Muscle layer of duodenum (tissue), 2 donors: ENCODE results near the gene KIAA1958.

Experiments used
- H3K27ac ChIP-seq: one replicate; pipeline ENCODE4 v1.7.0; 2013; ENCODE audit warnings: mild to moderate bottlenecking, low read length
- H3K27me3 ChIP-seq: one replicate; pipeline ENCODE4 v1.7.0; 2013; ENCODE audit warnings: low read depth, mild to moderate bottlenecking, control low read depth, low read length
- H3K36me3 ChIP-seq, 2 donors: one replicate each; pipeline ENCODE4 v1.7.0; 2013; ENCODE audit warnings: low read length in 2 of 2, control low read depth in 1 of 2, mild to moderate bottlenecking in 1 of 2; ENCODE audit not compliant: insufficient read depth in 2 of 2, control insufficient read depth in 1 of 2
- H3K4me1 ChIP-seq, 2 donors: one replicate each; pipeline ENCODE4 v1.7.0; 2013; ENCODE audit warnings: low read length in 2 of 2, mild to moderate bottlenecking in 2 of 2, control low read depth in 1 of 2, moderate library complexity in 1 of 2; ENCODE audit not compliant: insufficient read depth in 2 of 2, control insufficient read depth in 1 of 2
- H3K4me3 ChIP-seq, 2 donors: one replicate each; pipeline ENCODE4 v1.7.0; 2013; ENCODE audit warnings: low read length in 2 of 2, low read depth in 1 of 2, mild to moderate bottlenecking in 1 of 2
- H3K9me3 ChIP-seq, 2 donors: one replicate each; pipeline ENCODE4 v1.7.0; 2013; ENCODE audit warnings: low read length in 2 of 2, control low read depth in 1 of 2, mild to moderate bottlenecking in 1 of 2; ENCODE audit not compliant: control insufficient read depth in 1 of 2
- donor health status: healthy.

The KIAA1958 gene

DNA sequence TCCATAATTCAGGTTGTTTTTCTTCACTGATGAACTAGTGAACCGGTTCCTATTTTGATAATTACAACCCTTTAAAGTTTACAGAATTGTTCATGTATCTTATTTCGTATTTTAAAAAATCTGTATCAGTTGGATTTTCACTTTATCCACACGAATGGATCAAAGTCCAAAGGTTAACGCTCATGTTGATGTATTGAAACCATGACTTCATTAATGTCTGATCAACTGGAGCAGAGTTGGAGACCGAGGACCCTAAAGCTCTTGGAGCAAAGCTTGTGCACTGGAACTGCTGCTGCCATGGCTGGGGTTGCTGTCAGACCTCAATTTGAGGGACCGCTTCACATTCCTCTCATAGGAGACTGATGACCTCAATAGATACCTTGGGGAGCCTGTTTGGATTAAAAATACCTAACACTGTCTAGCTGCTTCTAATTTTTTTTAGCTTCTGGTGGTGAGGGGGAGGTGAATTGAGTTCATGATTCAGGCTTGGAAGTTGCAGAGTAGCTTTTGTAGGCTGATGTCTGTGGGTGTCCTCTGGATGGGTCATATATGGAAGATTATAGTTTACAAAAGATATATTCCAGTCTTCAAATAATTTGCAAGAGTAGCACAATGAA lies 45.1 kb downstream of the KIAA1958 start:
- no peaks in the 10 kb centered on the region for H3K9me3 ChIP-seq
- H3K36me3 ChIP-seq: no peaks in the 10 kb centered on the region
- no peaks in the 10 kb centered on the region for H3K27me3 ChIP-seq
- H3K27ac ChIP-seq: no peak overlapping the region
- no peak overlapping the region for H3K4me3 ChIP-seq
- no peaks in the 10 kb centered on the region for H3K4me1 ChIP-seq

DNA sequence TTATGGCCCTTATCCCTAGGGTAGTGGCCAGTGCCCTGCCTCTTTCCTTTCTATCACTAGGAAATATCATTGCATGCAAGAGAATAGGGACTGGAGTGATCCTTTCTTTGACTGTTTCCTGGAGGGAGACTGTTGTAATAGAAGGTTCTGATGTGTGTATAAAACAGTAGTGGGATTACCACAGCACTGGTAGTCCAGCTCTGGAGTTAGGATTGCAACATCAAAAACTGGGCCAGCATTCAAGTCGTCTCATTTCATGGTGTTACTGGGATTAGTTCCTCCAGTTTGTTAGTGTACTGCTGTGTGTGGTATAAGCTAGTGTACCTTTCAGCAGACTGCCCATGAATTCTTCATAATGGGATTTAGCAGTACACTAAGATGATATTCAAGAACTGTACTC lies 45.8 kb downstream of the KIAA1958 start:
- no peak overlapping the region for H3K4me3 ChIP-seq

DNA sequence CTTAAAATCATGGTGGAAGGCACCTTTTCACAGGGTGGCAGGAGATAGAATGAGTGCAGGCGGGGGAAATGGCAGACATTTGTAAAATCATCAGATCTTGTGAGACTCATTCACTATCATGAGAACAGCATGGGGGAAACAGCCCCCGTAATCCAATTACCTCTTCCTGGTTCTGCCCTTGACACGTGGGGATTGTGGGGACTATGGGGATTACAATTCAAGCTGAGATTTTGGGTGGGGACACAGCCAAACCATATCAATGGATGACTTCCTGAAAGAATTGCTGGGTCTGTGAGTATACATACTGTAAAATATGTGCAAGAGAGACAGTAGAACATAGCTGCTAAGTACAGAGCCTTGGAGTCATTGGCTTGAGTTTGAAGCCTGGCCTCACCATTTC lies 47.0 kb downstream of the KIAA1958 start:
- H3K4me1 ChIP-seq: no peaks in the 10 kb centered on the region
- H3K4me3 ChIP-seq: no peak overlapping the region
- H3K36me3 ChIP-seq: no peaks in the 10 kb centered on the region
- no peaks in the 10 kb centered on the region for H3K9me3 ChIP-seq
- H3K27me3 ChIP-seq: no peaks in the 10 kb centered on the region
- H3K27ac ChIP-seq: no peak overlapping the region

More for the DNA sequence above, 45.8 kb downstream of the KIAA1958 start:
- Histone ChIP-seq H3K9me3 (no peaks in the 10 kb centered on the region), H3K27me3 (no peaks in the 10 kb centered on the region), H3K36me3 (no peaks in the 10 kb centered on the region), H3K27ac (no peak overlapping the region), H3K4me1 (no peaks in the 10 kb centered on the region)

DNA sequence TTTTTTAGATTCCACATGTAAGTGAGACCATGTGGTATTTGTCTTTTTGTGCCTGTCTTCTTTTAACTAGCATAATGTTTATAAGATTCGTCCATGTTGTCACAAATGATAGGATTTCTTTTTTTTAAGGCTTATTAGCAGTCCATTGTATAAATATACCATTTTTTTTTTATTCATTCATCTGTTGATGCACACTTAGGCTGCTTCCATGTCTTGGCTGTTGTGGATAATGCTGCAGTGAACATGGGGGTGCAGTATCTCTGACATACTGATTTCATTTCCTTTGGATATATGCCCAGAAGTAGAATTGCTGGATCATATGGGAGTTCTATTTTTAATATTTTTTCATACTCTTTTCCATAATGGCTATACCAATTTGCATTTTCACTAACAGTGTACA lies 48.7 kb downstream of the KIAA1958 start:
- no peaks in the 10 kb centered on the region for H3K27me3 ChIP-seq
- no peaks in the 10 kb centered on the region for H3K36me3 ChIP-seq
- no peaks in the 10 kb centered on the region for H3K9me3 ChIP-seq
- no peaks in the 10 kb centered on the region for H3K4me1 ChIP-seq
- H3K27ac ChIP-seq: no peak overlapping the region
- H3K4me3 ChIP-seq: no peak overlapping the region

DNA sequence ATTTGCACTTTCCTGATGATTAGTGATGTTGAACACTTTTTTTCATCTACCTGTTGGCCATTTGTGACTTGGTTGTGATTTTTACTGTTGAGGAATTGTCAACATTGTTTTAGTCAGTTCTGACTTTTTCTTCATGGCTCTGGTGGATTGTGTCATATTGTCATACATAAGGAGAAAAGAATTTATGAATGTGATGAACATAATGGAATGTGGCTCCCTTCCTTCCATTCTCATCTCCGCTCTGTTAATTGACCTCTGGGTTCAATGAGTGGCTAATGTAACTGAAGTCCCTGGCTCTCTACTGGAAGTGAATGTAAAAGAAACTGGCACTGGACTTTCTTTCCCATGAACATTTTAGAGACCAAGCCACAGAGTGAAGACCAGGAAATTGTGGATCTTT lies 49.2 kb downstream of the KIAA1958 start:
- no peaks in the 10 kb centered on the region for H3K9me3 ChIP-seq
- H3K27me3 ChIP-seq: no peaks in the 10 kb centered on the region
- H3K4me3 ChIP-seq: no peak overlapping the region
- H3K36me3 ChIP-seq: no peaks in the 10 kb centered on the region
- no peak overlapping the region for H3K27ac ChIP-seq
- no peaks in the 10 kb centered on the region for H3K4me1 ChIP-seq

DNA sequence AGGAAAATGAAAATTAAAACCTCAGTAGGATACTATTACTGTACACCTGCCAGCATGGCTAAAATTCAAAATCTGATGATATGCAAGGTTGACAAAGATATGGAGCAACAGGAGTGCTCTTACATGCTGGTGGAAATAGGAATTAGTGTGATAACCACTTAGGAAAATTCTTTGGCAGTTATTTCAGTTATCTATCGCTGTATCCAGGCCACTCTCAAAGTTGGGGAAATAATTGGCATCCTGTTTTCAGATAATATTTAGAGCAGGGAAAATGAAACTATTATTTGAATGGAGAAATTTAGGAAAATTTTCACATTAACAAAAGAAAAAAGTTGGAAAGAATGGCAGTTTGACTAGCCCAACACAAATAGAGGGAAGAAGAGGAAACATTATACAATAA lies 50.9 kb downstream of the KIAA1958 start:
- Histone ChIP-seq H3K4me3 (no peak overlapping the region), H3K27me3 (no peaks in the 10 kb centered on the region), H3K4me1 (peaks cover 0 to 2% of the 10 kb centered on the region in 2 donors), H3K9me3 (no peaks in the 10 kb centered on the region), H3K27ac (no peak overlapping the region), H3K36me3 (no peaks in the 10 kb centered on the region)

DNA sequence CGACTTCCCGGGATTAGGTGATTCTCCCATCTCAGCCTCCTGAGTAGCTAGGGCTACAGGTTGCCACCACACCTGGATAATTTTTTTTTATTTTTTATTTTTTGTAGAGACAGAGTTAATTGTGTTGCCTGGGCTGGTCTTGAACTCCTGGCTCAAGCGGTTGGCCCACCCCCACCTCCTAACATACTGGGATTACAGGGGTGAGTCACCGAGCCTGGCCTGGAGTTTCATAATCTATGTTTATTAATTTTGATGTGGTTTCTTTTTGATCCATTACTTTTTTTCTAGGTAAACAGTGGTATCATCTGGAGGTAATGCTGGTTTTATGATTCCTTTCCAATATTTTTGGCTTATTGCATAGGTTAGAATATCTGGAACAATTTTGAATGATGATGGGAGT lies 54.2 kb downstream of the KIAA1958 start:
- H3K4me3 ChIP-seq: no peak overlapping the region
- H3K36me3 ChIP-seq: no peaks in the 10 kb centered on the region
- H3K9me3 ChIP-seq: no peaks in the 10 kb centered on the region
- H3K4me1 ChIP-seq: peaks cover 0 to 4% of the 10 kb centered on the region in 2 donors
- no peak overlapping the region for H3K27ac ChIP-seq
- H3K27me3 ChIP-seq: no peaks in the 10 kb centered on the region

DNA sequence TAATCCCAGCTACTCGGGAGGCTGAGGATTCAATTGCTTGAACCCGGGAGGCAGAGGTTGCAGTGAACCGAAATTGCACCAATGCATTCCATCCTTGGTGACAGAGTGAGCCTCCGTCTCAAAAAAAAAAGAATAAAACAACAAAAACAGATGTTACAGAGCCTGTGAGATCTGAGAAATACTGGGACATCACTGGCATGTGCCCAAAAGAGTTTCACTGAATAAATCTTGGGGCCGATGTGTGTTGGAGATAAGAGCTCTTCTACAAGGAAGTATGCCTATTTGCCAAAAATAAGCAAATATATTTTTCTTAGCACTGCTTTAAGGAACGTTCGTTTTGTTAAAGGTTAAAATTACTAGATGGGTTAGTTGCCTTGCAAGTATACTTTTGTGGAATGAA lies 55.1 kb downstream of the KIAA1958 start:
- no peak overlapping the region for H3K4me3 ChIP-seq
- H3K9me3 ChIP-seq: no peaks in the 10 kb centered on the region
- no peaks in the 10 kb centered on the region for H3K27me3 ChIP-seq
- peaks cover 0 to 4% of the 10 kb centered on the region in 2 donors for H3K4me1 ChIP-seq
- H3K36me3 ChIP-seq: no peaks in the 10 kb centered on the region
- H3K27ac ChIP-seq: no peak overlapping the region

DNA sequence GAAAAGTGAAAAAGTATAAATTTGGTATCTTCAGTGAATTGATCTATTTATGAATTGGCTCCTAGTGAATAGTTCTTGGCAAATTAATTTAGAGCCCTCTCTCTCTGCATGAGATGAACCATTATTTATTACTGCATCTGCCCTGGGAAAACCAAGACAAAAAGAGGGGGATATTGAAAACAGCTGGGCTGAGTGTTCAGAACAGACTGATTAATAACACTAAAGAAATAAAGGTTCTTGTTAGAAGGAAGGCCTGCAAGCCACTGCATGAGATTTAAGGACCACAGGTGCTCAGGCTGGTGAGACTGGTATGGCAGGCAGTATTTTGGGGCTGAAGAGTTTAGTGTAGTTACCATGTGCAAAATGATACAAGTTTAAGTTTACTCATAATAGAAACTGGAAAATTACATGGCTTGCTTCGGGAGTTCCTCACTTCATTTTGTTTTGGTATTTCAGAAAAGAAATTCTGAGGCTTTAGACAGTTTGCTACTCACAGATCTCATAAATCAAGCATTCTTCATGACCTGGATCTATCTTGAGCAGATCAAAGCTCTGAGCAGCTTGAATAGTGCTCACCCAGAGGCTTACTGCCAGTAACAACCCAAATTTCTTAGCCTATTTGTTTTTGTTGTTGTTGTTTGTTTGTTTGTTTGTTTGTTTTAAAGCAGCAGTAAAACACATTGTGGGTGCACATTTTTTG lies 56.1 kb downstream of the KIAA1958 start:
- Histone ChIP-seq H3K27me3 (no peaks in the 10 kb centered on the region), H3K4me3 (no peak overlapping the region), H3K9me3 (no peaks in the 10 kb centered on the region), H3K36me3 (no peaks in the 10 kb centered on the region), H3K27ac (no peak overlapping the region), H3K4me1 (peaks cover 0 to 4% of the 10 kb centered on the region in 2 donors)

DNA sequence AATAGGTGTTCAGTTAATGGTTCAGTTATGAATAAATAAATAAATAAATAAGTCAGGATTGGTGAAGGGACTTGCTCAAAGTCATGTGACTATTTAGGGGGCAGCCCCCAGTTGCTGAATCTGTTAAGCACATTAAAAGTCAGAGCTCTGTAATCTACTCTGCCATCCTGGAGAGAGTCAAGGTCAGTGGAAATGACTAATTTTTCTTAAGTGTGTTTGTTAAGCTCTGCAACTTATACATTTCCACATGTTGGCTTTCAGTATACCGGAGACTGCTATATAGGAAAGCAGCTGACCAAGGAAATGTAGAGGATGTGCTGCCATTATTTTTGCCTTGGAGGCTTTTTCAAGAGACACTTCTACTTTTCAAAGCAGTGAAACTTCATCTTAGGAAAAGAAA lies 57.9 kb downstream of the KIAA1958 start:
- H3K4me3 ChIP-seq: no peak overlapping the region
- no peaks in the 10 kb centered on the region for H3K36me3 ChIP-seq
- no peaks in the 10 kb centered on the region for H3K9me3 ChIP-seq
- H3K4me1 ChIP-seq: peaks cover 0 to 4% of the 10 kb centered on the region in 2 donors
- no peaks in the 10 kb centered on the region for H3K27me3 ChIP-seq
- H3K27ac ChIP-seq: no peak overlapping the region

DNA sequence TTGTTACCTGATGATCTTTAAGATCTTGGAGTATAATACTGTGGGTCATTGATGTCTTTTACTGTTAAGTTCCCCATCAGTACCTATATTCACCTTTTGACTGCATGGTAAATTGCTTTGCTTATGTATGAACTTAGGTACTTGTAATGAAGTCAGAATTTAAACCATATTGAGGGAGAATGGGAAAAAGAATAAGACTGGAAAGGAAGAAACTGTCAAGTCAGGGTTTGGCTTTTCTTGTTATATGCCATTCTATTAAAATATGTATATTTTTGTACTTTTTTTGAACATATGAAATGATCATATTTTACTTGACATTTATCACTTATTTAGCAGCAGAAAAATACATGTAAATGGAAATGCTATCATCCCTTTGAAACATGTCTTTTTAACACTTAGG lies 58.6 kb downstream of the KIAA1958 start:
- no peak overlapping the region for H3K4me3 ChIP-seq
- H3K36me3 ChIP-seq: no peaks in the 10 kb centered on the region
- H3K27me3 ChIP-seq: no peaks in the 10 kb centered on the region
- H3K9me3 ChIP-seq: no peaks in the 10 kb centered on the region
- H3K4me1 ChIP-seq: peaks cover 0 to 4% of the 10 kb centered on the region in 2 donors
- no peak overlapping the region for H3K27ac ChIP-seq
